Esophagus muscularis mucosa (tissue), 3 donors: ENCODE data around the gene TMEM222.

Experiments used
- POLR2A ChIP-seq: fragments of 450-650 bp; IDR thresholded peaks from one replicate; pipeline ENCODE4 v1.6.1; 2017; ENCODE audit warnings: antibody characterized with exemption, moderate library complexity, mild to moderate bottlenecking, low read depth
- POLR2AphosphoS5 ChIP-seq, 2 donors: sonication (generic); formaldehyde crosslinking; IDR thresholded peaks; one replicate each; pipeline ENCODE4 v1.6.1; 2017; ENCODE audit warnings: antibody characterized with exemption in 2 of 2
- TF ChIP-seq, protein P1 (sequence below), 3 experiments: fragments of 200-600 bp in 2 of 3; fragments of 450-650 bp in 1 of 3; sonication (generic) in 2 of 3; IDR thresholded peaks; one replicate each; pipeline ENCODE4 v1.5.1; 2017 to 2019; ENCODE audit warnings: antibody characterized with exemption in 3 of 3, mild to moderate bottlenecking in 2 of 3, moderate library complexity in 1 of 3

DNA sequence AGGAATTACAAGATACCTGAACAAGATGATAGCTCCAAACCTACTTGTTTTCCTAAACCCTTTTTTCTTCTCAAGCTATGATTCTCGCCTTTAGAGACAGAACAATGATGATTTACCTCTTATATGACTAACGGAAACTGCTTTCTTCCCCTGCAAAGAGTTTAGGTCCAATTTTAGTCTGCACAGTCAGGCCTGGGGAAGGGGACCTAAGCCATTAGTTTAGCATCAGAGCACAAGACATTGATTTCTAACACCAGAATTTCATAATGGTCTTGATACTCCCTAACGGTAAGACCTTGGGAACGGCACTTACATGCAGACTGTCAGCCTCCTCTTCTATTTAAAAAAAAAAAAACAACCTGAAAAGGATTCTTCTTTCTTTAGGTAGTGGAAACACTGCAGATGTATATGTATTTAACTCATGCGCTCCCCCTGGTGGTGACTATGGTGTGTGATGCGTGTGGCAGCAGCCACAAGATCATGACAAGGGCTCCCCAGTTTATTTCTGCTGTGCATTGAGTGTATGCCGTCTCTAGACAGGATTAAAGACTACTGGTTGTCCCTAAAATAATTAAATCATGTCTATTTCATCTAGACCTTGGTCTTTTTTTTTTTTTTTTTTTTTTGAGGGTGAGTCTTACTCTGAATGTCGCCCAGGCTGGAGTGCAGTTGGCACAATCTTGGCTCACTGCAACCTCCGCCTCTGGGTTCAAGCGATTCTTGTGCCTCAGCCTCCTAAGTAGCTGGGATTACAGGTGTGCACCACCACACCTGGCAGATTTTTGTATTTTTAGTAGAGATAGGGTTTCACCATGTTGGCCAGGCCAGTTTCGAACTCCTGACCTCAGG, 37.3 kb upstream of the TMEM222 start:
- TF ChIP-seq, protein P1, sequence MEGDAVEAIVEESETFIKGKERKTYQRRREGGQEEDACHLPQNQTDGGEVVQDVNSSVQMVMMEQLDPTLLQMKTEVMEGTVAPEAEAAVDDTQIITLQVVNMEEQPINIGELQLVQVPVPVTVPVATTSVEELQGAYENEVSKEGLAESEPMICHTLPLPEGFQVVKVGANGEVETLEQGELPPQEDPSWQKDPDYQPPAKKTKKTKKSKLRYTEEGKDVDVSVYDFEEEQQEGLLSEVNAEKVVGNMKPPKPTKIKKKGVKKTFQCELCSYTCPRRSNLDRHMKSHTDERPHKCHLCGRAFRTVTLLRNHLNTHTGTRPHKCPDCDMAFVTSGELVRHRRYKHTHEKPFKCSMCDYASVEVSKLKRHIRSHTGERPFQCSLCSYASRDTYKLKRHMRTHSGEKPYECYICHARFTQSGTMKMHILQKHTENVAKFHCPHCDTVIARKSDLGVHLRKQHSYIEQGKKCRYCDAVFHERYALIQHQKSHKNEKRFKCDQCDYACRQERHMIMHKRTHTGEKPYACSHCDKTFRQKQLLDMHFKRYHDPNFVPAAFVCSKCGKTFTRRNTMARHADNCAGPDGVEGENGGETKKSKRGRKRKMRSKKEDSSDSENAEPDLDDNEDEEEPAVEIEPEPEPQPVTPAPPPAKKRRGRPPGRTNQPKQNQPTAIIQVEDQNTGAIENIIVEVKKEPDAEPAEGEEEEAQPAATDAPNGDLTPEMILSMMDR (IDR thresholded peaks at IDR 0.05): peak; percentile 74 to 88 (median 82)
- no peak for TF ChIP-seq POLR2A
- no peak for TF ChIP-seq POLR2AphosphoS5 (IDR thresholded peaks at IDR 0.05)
